HepG2 (cell line): ENCODE measurements around the gene AMD1.

Experiments
- CHD2 ChIP-seq: IDR thresholded peaks from 2 replicates; pipeline ENCODE4 v1.6.1; 2011; ENCODE audit warnings: low read depth, low read length, improper control_type of control experiment
- DNMT1 ChIP-seq: sonication (generic); formaldehyde crosslinking; IDR thresholded peaks from 2 replicates; pipeline ENCODE4 v1.5.1; 2020; ENCODE audit warnings: mild to moderate bottlenecking, missing genetic modification reagents
- EZH2 ChIP-seq: conservative IDR thresholded peaks from 2 replicates; pipeline ENCODE4 v1.6.1; 2012; ENCODE audit warnings: mild to moderate bottlenecking, low read depth, low read length, moderate library complexity
- GPN1 ChIP-seq: sonication (generic); formaldehyde crosslinking; IDR thresholded peaks from 2 replicates; pipeline ENCODE4 v1.5.1; 2020; ENCODE audit warnings: missing genetic modification reagents, borderline replicate concordance
- HDAC2 ChIP-seq: sonication (generic); formaldehyde crosslinking; IDR thresholded peaks from 2 replicates; pipeline ENCODE4 v1.4.0; 2020; ENCODE audit warnings: missing genetic modification reagents
- IKZF1 ChIP-seq: fragments of 450-650 bp; IDR thresholded peaks from 2 replicates; pipeline ENCODE4 v1.7.1; 2016
- KLF6 ChIP-seq: IDR thresholded peaks from 2 replicates; pipeline ENCODE4 v1.8.0; 2016; ENCODE audit warnings: missing biosample characterization, missing genetic modification reagents
- POLR2AphosphoS5 ChIP-seq: IDR thresholded peaks from 2 replicates; pipeline ENCODE4 v1.6.1; 2012; ENCODE audit warnings: low read depth, low read length
- RXRA ChIP-seq: sonication (generic); formaldehyde crosslinking; IDR thresholded peaks from 2 replicates; pipeline ENCODE4 v1.5.1; 2020; ENCODE audit warnings: missing genetic modification reagents
- TF ChIP-seq, protein P1 (sequence below): IDR thresholded peaks from 2 replicates; pipeline ENCODE4 v1.6.1; 2012; ENCODE audit warnings: low read length, improper control_type of control experiment
- TF ChIP-seq, protein P2 (sequence below): sonication (generic); formaldehyde crosslinking; IDR thresholded peaks from 2 replicates; pipeline ENCODE4 v1.4.0; 2020; ENCODE audit warnings: mild to moderate bottlenecking, missing genetic modification reagents
- TF ChIP-seq, protein P3 (sequence below): sonication (generic); formaldehyde crosslinking; IDR thresholded peaks from 2 replicates; pipeline ENCODE4 v1.5.0; 2020; ENCODE audit warnings: mild to moderate bottlenecking, missing genetic modification reagents, moderate library complexity

DNA sequence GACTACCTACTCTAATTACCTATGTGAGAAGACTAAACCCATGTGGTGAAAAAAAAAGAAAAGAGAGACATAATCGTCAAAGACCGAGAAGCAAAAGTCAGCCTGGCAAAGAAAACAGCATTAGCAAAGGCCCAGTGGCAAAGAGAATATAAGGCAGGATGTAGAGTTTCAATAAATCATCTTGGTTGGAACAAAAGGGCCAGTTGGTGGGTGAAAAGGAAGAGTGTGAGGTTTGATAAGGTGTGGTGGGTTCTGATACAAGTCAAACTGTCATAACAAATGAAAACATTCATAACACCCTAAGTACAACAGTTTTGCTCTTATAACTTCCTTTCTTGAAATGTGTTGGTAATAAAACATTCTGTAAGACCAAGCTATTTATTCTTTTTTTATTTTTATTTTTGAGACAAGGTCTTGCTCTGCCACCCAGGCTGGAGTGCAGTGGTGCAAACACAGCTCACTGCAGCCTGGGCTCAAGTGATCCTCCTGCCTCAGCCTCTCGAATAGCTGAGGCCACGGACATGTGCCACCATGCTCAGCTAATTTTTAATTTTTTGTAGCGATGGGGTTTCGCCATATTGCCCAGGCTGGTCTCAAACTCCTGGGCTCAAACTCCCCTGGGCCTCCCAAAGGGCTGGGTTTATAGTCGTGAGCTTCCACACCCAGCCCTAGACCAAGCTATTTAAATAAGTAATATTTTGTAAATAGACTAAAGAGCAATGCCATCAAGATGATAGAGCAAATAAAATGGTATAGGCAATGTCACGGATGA lies 65.0 kb downstream of the AMD1 start:
- TF ChIP-seq GPN1 (CRISPR knock-in tag) (no peak), POLR2AphosphoS5 (no peak), CHD2 (no peak), DNMT1 (CRISPR knock-in tag) (no peak), EZH2 (no peak), RXRA (CRISPR knock-in tag) (no peak), KLF6 (CRISPR knock-in tag) (no peak), HDAC2 (CRISPR knock-in tag) (no peak), IKZF1 (no peak)
- TF ChIP-seq, protein P1, sequence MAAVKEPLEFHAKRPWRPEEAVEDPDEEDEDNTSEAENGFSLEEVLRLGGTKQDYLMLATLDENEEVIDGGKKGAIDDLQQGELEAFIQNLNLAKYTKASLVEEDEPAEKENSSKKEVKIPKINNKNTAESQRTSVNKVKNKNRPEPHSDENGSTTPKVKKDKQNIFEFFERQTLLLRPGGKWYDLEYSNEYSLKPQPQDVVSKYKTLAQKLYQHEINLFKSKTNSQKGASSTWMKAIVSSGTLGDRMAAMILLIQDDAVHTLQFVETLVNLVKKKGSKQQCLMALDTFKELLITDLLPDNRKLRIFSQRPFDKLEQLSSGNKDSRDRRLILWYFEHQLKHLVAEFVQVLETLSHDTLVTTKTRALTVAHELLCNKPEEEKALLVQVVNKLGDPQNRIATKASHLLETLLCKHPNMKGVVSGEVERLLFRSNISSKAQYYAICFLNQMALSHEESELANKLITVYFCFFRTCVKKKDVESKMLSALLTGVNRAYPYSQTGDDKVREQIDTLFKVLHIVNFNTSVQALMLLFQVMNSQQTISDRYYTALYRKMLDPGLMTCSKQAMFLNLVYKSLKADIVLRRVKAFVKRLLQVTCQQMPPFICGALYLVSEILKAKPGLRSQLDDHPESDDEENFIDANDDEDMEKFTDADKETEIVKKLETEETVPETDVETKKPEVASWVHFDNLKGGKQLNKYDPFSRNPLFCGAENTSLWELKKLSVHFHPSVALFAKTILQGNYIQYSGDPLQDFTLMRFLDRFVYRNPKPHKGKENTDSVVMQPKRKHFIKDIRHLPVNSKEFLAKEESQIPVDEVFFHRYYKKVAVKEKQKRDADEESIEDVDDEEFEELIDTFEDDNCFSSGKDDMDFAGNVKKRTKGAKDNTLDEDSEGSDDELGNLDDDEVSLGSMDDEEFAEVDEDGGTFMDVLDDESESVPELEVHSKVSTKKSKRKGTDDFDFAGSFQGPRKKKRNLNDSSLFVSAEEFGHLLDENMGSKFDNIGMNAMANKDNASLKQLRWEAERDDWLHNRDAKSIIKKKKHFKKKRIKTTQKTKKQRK = no peak
- TF ChIP-seq, protein P2, sequence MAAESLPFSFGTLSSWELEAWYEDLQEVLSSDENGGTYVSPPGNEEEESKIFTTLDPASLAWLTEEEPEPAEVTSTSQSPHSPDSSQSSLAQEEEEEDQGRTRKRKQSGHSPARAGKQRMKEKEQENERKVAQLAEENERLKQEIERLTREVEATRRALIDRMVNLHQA (CRISPR knock-in tag) = no peak
- TF ChIP-seq, protein P3, sequence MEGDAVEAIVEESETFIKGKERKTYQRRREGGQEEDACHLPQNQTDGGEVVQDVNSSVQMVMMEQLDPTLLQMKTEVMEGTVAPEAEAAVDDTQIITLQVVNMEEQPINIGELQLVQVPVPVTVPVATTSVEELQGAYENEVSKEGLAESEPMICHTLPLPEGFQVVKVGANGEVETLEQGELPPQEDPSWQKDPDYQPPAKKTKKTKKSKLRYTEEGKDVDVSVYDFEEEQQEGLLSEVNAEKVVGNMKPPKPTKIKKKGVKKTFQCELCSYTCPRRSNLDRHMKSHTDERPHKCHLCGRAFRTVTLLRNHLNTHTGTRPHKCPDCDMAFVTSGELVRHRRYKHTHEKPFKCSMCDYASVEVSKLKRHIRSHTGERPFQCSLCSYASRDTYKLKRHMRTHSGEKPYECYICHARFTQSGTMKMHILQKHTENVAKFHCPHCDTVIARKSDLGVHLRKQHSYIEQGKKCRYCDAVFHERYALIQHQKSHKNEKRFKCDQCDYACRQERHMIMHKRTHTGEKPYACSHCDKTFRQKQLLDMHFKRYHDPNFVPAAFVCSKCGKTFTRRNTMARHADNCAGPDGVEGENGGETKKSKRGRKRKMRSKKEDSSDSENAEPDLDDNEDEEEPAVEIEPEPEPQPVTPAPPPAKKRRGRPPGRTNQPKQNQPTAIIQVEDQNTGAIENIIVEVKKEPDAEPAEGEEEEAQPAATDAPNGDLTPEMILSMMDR (CRISPR knock-in tag) = no peak
